Natural killer cell (primary cell): ENCODE measurements around the gene TNIK. TPM values are rescaled to one million over a fixed set of nuclear protein-coding genes. Genes with fewer than 3 reads are reported as not detected.

Source experiments
- ATAC-seq, 3 donors: fragments of 150-1000 bp in 2 of 3; fragments of 200-7000 bp in 1 of 3; cut with Tn5 transposase; 1 replicate in 1 of 3; 2 replicates in 2 of 3; pipeline ENCODE4 v1.10.0; 2021; ENCODE audit warnings: mild to moderate bottlenecking in 2 of 3, moderate library complexity in 2 of 3
- DNase-seq, 2 donors: peaks; one replicate each; pipeline versions ENCODE4 v3.0.0 to v3.0.0-alpha.2; 2013 to 2021; ENCODE audit warnings: mixed read lengths in 1 of 2
- H3K27ac ChIP-seq: one replicate; pipeline ENCODE4 v1.5.1; 2013; ENCODE audit warnings: mild to moderate bottlenecking, low read length
- H3K27me3 ChIP-seq: one replicate; pipeline ENCODE4 v1.6.1; 2013; ENCODE audit warnings: low read length; ENCODE audit not compliant: control insufficient read depth, insufficient read depth
- H3K36me3 ChIP-seq: one replicate; pipeline ENCODE4 v1.6.1; 2013; ENCODE audit warnings: low read length; ENCODE audit not compliant: control insufficient read depth, insufficient read depth
- H3K4me1 ChIP-seq: one replicate; pipeline ENCODE4 v1.6.1; 2013; ENCODE audit warnings: low read length; ENCODE audit not compliant: control insufficient read depth, insufficient read depth
- H3K4me3 ChIP-seq: one replicate; pipeline ENCODE4 v1.5.1; 2013; ENCODE audit warnings: low read length
- H3K9me3 ChIP-seq: one replicate; pipeline ENCODE4 v1.6.1; 2013; ENCODE audit warnings: low read length; ENCODE audit not compliant: control insufficient read depth, insufficient read depth
- H3K27ac Mint-ChIP-seq, 2 donors: one replicate each; pipeline ENCODE4 v1.8.0; 2022; ENCODE audit warnings: mild to moderate bottlenecking in 2 of 2, mixed read lengths in 2 of 2, moderate library complexity in 1 of 2
- H3K27me3 Mint-ChIP-seq, 2 donors: one replicate each; pipeline ENCODE4 v1.8.0; 2022; ENCODE audit warnings: low read depth in 2 of 2, mixed read lengths in 2 of 2
- H3K36me3 Mint-ChIP-seq: one replicate; pipeline ENCODE4 v1.8.0; 2022; ENCODE audit warnings: mixed read lengths
- H3K4me1 Mint-ChIP-seq, 2 donors: one replicate each; pipeline ENCODE4 v1.8.0; 2022; ENCODE audit warnings: mixed read lengths in 2 of 2
- H3K4me3 Mint-ChIP-seq: one replicate; pipeline ENCODE4 v1.8.0; 2022; ENCODE audit warnings: mild to moderate bottlenecking, moderate library complexity, mixed read lengths
- H3K9me3 Mint-ChIP-seq, 2 donors: one replicate each; pipeline ENCODE4 v1.8.0; 2022; ENCODE audit warnings: mixed read lengths in 2 of 2
- WGBS: methylation state at CpG from one replicate; pipeline ENCODE4 v1.1.7; 2013; ENCODE audit warnings: missing lambda C conversion rate; ENCODE audit not compliant: insufficient coverage; 5-methylcytosine and 5-hydroxymethylcytosine counted together
- intact Hi-C: fragments of 100-400 bp; cut with micrococcal nuclease; formaldehyde crosslinking; loops from one replicate; pipeline ENCODE4 v1.14.2; 2022
- total RNA-seq, 4 donors: library from RNA; stranded (reverse); fragments of 120-200 nt in 1 of 4; gene quantifications; one replicate each; pipeline versions ENCODE4 v1.2.3 to v1.2.4, GENCODE V29; 2013 to 2022
- TF ChIP-seq, protein P1 (sequence below): fragments of 200-600 bp; IDR thresholded peaks from one replicate; pipeline ENCODE4 v1.8.0; 2022; ENCODE audit warnings: antibody characterized with exemption

Gene TNIK
- total RNA-seq, 3 donors from 2014 or later (not counting 1 experiment from before 2014, with no cell fraction given) = 93.7 to 122 (median 119) TPM

DNA sequence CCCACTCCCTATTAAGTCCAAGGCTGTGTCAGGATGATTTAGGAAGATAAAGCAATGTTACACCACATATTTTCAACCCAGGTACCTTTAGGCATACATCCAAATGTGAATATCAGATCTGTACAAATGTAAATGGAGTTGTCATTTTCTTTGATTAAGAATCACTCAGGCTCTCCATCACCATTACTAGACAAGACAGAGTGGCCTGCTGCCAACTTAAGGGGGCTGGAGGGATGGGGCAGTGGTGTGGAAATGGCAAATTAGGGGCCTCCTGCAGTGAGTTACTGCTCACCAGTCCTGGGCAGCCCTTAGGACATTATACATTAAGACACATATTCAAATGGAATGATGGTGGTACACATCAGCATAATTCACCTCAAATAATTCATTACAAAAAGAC, 211.0 kb downstream of the TNIK start:
- no peaks in the 10 kb centered on the region for H3K9me3 Mint-ChIP-seq
- no peak overlapping the region for H3K4me3 ChIP-seq
- intact Hi-C loops = no loop called here
- no peak overlapping the region for H3K27ac Mint-ChIP-seq
- peak in 2 of 3 donors; percentile 16 to 19 for ATAC-seq
- no peaks in the 10 kb centered on the region for H3K27me3 Mint-ChIP-seq
- no peaks in the 10 kb centered on the region for H3K36me3 ChIP-seq
- H3K9me3 ChIP-seq = no peaks in the 10 kb centered on the region
- peaks cover 21 to 32% of the 10 kb centered on the region in 2 donors for H3K4me1 Mint-ChIP-seq
- no peak overlapping the region for H3K4me3 Mint-ChIP-seq
- no peaks in the 10 kb centered on the region for H3K36me3 Mint-ChIP-seq
- no peak overlapping the region for H3K27ac ChIP-seq
- H3K27me3 ChIP-seq = no peaks in the 10 kb centered on the region
- peaks cover 17% of the 10 kb centered on the region for H3K4me1 ChIP-seq
- no peak for DNase-seq
- TF ChIP-seq, protein P1, sequence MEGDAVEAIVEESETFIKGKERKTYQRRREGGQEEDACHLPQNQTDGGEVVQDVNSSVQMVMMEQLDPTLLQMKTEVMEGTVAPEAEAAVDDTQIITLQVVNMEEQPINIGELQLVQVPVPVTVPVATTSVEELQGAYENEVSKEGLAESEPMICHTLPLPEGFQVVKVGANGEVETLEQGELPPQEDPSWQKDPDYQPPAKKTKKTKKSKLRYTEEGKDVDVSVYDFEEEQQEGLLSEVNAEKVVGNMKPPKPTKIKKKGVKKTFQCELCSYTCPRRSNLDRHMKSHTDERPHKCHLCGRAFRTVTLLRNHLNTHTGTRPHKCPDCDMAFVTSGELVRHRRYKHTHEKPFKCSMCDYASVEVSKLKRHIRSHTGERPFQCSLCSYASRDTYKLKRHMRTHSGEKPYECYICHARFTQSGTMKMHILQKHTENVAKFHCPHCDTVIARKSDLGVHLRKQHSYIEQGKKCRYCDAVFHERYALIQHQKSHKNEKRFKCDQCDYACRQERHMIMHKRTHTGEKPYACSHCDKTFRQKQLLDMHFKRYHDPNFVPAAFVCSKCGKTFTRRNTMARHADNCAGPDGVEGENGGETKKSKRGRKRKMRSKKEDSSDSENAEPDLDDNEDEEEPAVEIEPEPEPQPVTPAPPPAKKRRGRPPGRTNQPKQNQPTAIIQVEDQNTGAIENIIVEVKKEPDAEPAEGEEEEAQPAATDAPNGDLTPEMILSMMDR = no peak

GRCh38 chr3:171248426-171249111, 211.6 kb downstream of the TNIK start:
- no peaks in the 10 kb centered on the region for H3K36me3 Mint-ChIP-seq
- intact Hi-C loops = no loop called here
- no peak overlapping the region for H3K4me3 ChIP-seq
- no peak overlapping the region for H3K27ac Mint-ChIP-seq
- no peaks in the 10 kb centered on the region for H3K36me3 ChIP-seq
- ATAC-seq (peak; percentile 80 to 82 (median 81)), DNase-seq (no peak)
- TF ChIP-seq, protein P1 = no peak
- WGBS = 9% methylated on average over 4 of the region's 4 CpGs
- peaks cover 14 to 25% of the 10 kb centered on the region in 2 donors for H3K4me1 Mint-ChIP-seq
- no peaks in the 10 kb centered on the region for H3K9me3 Mint-ChIP-seq
- peaks cover 17% of the 10 kb centered on the region for H3K4me1 ChIP-seq
- no peaks in the 10 kb centered on the region for H3K27me3 ChIP-seq
- no peaks in the 10 kb centered on the region for H3K27me3 Mint-ChIP-seq
- H3K27ac ChIP-seq = peak overlapping the region; percentile 40
- H3K9me3 ChIP-seq = no peaks in the 10 kb centered on the region
- H3K4me3 Mint-ChIP-seq = no peak overlapping the region

GRCh38 chr3:171245796-171246765, 214.1 kb downstream of the TNIK start:
- intact Hi-C loops = no loop called here
- H3K36me3 ChIP-seq = no peaks in the 10 kb centered on the region
- no peaks in the 10 kb centered on the region for H3K9me3 ChIP-seq
- Mint-ChIP-seq H3K27me3 (no peaks in the 10 kb centered on the region), H3K4me3 (no peak overlapping the region), H3K9me3 (no peaks in the 10 kb centered on the region), H3K4me1 (peaks cover 5 to 6% of the 10 kb centered on the region in 2 donors), H3K36me3 (no peaks in the 10 kb centered on the region), H3K27ac (no peak overlapping the region)
- TF ChIP-seq, protein P1 = no peak
- no peak overlapping the region for H3K27ac ChIP-seq
- no peak overlapping the region for H3K4me3 ChIP-seq
- H3K27me3 ChIP-seq = no peaks in the 10 kb centered on the region
- no peak for DNase-seq
- peaks cover 17% of the 10 kb centered on the region for H3K4me1 ChIP-seq
- WGBS = 35% methylated on average over 2 of the region's 4 CpGs
- peak in 2 of 3 donors; percentile 25 to 57 for ATAC-seq
